SK-N-SH (cell line): ENCODE results near the gene SLC16A5. TPM values are rescaled to one million over a fixed set of nuclear protein-coding genes. Genes with fewer than 3 reads are reported as not detected.

ENCODE experiments used
- CTCF ChIA-PET: fragments of 300-600, 350-600 bp; formaldehyde crosslinking; extraction: SDS; loops from one replicate; lab custom pipeline; 2021; lab: Yijun Ruan, JAX
- POLR2A ChIA-PET: fragments of 350-600 bp; sonication (Branson Sonifier 250); formaldehyde crosslinking; extraction: SDS; loops from one replicate; lab custom pipeline; 2020; ENCODE audit warnings: antibody characterized with exemption, inconsistent platforms; lab: Yijun Ruan, JAX
- DNase-seq: peaks from one replicate; pipeline ENCODE4 v3.0.0; 2012
- H2AFZ ChIP-seq: fragments of 200-600 bp; sonication (generic); 2 replicates; pipeline ENCODE4 v1.8.1; 2016; ENCODE audit warnings: antibody characterized with exemption, mild to moderate bottlenecking, low read depth
- H3F3A ChIP-seq: fragments of 200-600 bp; sonication (generic); replicated peaks from 2 replicates; pipeline ENCODE3; 2016; ENCODE audit warnings: antibody characterized with exemption, mild to moderate bottlenecking; ENCODE audit not compliant: insufficient read depth
- H3K27ac ChIP-seq, 2 experiments: fragments of 200-500 bp in 1 of 2; fragments of 200-600 bp in 1 of 2; sonication (Bioruptor generic) in 1 of 2; sonication (generic), shearing (Covaris generic) in 1 of 2; 2 replicates each; pipeline versions ENCODE4 v1.5.1 to v1.6.1; 2014 to 2016; ENCODE audit warnings: low read depth in 2 of 2, inconsistent platforms in 1 of 2, low read length in 1 of 2, mild to moderate bottlenecking in 1 of 2, mixed read lengths in 1 of 2
- H3K27me3 ChIP-seq: fragments of 200-600 bp; sonication (generic), shearing (Covaris generic); 2 replicates; pipeline ENCODE4 v1.6.1; 2016; ENCODE audit warnings: mixed run types; ENCODE audit not compliant: insufficient read depth
- H3K36me3 ChIP-seq, 2 experiments: fragments of 200-500 bp in 1 of 2; fragments of 200-600 bp in 1 of 2; sonication (Bioruptor generic) in 1 of 2; sonication (generic) in 1 of 2; replicated peaks in 1 of 2; 2 replicates each; pipeline versions ENCODE3 to v1.5.1; 2014 to 2016; ENCODE audit warnings: low read length in 1 of 2, mild to moderate bottlenecking in 1 of 2; ENCODE audit not compliant: insufficient read depth in 2 of 2, control insufficient read depth in 1 of 2
- H3K4me1 ChIP-seq, 2 experiments: fragments of 200-500 bp in 1 of 2; fragments of 200-600 bp in 1 of 2; sonication (Bioruptor generic) in 1 of 2; sonication (generic), shearing (Covaris generic) in 1 of 2; 2 replicates each; pipeline versions ENCODE4 v1.5.1 to v1.6.1; 2014 to 2016; ENCODE audit warnings: low read depth in 1 of 2, low read length in 1 of 2, mixed run types in 1 of 2; ENCODE audit not compliant: insufficient read depth in 2 of 2, control insufficient read depth in 1 of 2
- H3K4me2 ChIP-seq: fragments of 200-600 bp; sonication (generic), shearing (Covaris generic); 2 replicates; pipeline ENCODE4 v1.6.1; 2017; ENCODE audit warnings: mixed run types
- H3K4me3 ChIP-seq, 2 experiments: fragments of 200-500 bp in 1 of 2; fragments of 200-600 bp in 1 of 2; sonication (Bioruptor generic) in 1 of 2; sonication (generic), shearing (Covaris generic) in 1 of 2; 2 replicates each; pipeline versions ENCODE4 v1.5.1 to v1.8.1; 2014 to 2016; ENCODE audit warnings: low read depth in 2 of 2, inconsistent platforms in 1 of 2, low read length in 1 of 2, mild to moderate bottlenecking in 1 of 2, mixed read lengths in 1 of 2, moderate library complexity in 1 of 2
- H3K79me2 ChIP-seq: fragments of 200-600 bp; sonication (generic); 2 replicates; pipeline ENCODE4 v1.8.1; 2017; ENCODE audit warnings: mild to moderate bottlenecking; ENCODE audit not compliant: insufficient read depth
- H3K9ac ChIP-seq: fragments of 200-600 bp; sonication (generic); 2 replicates; pipeline ENCODE4 v1.6.1; 2017; ENCODE audit warnings: mixed run types
- H3K9me2 ChIP-seq: fragments of 200-600 bp; sonication (generic); 2 replicates; pipeline ENCODE4 v1.6.1; 2017; ENCODE audit warnings: mixed run types
- H3K9me3 ChIP-seq: fragments of 200-600 bp; sonication (generic); 2 replicates; pipeline ENCODE4 v1.6.1; 2017; ENCODE audit warnings: mixed run types, mild to moderate bottlenecking, moderate library complexity
- H4K20me1 ChIP-seq: fragments of 200-600 bp; sonication (generic); 2 replicates; pipeline ENCODE4 v1.6.1; 2017; ENCODE audit warnings: mild to moderate bottlenecking, mixed run types; ENCODE audit not compliant: insufficient read depth
- EP300 ChIP-seq, 2 experiments: IDR thresholded peaks; 2 replicates each; pipeline versions ENCODE4 v1.4.0 to v1.6.1; 2012; ENCODE audit warnings: borderline replicate concordance in 1 of 2, low read depth in 1 of 2, low read length in 1 of 2
- FOXM1 ChIP-seq: IDR thresholded peaks from 2 replicates; pipeline ENCODE4 v1.4.0; 2012; ENCODE audit warnings: low read depth, mild to moderate bottlenecking
- GABPA ChIP-seq: IDR thresholded peaks from 2 replicates; pipeline ENCODE4 v1.4.0; 2012; ENCODE audit warnings: low read depth, mild to moderate bottlenecking
- JUND ChIP-seq: IDR thresholded peaks from 2 replicates; pipeline ENCODE4 v1.4.0; 2012
- MEF2A ChIP-seq: IDR thresholded peaks from 2 replicates; pipeline ENCODE4 v1.4.0; 2012; ENCODE audit warnings: low read depth, borderline replicate concordance
- NFIC ChIP-seq: IDR thresholded peaks from 2 replicates; pipeline ENCODE4 v1.4.0; 2012; ENCODE audit warnings: borderline replicate concordance
- PBX3 ChIP-seq: IDR thresholded peaks from 2 replicates; pipeline ENCODE4; 2012
- POLR2AphosphoS5 ChIP-seq: IDR thresholded peaks from 2 replicates; pipeline ENCODE4 v1.6.1; 2012; ENCODE audit warnings: low read depth, low read length
- RAD21 ChIP-seq: IDR thresholded peaks from 2 replicates; pipeline ENCODE4 v1.6.1; 2012; ENCODE audit warnings: mild to moderate bottlenecking, low read length
- REST ChIP-seq: IDR thresholded peaks from 2 replicates; pipeline ENCODE4 v1.6.1; 2012; ENCODE audit warnings: mild to moderate bottlenecking, low read depth, low read length, moderate library complexity
- SMC3 ChIP-seq: IDR thresholded peaks from 2 replicates; pipeline ENCODE4 v1.6.1; 2012; ENCODE audit warnings: low read depth, low read length, improper control_type of control experiment
- TCF12 ChIP-seq: IDR thresholded peaks from 2 replicates; pipeline ENCODE4 v1.4.0; 2012
- WGBS: methylation state at CpG from one replicate; pipeline ENCODE4 v1.1.6; 2017; ENCODE audit warnings: low lambda C conversion rate; 5-methylcytosine and 5-hydroxymethylcytosine counted together
- polyA plus RNA-seq, 3 experiments: library from polyadenylated mRNA; depleted of rRNA; stranded (reverse); fragments of >200 nt; gene quantifications; 2 replicates each; pipeline ENCODE4 v1.2.3, GENCODE V29; 2012
- TF ChIP-seq, protein P1 (sequence below): fragments of 150-350 bp; IDR thresholded peaks from 2 replicates; pipeline ENCODE4 v1.6.1; 2016; ENCODE audit warnings: mild to moderate bottlenecking, low read depth, low read length
- TF ChIP-seq, protein P2 (sequence below): fragments of 200-600 bp; sonication (generic); IDR thresholded peaks from 2 replicates; pipeline ENCODE4 v1.6.1; 2017; ENCODE audit warnings: antibody characterized with exemption, mild to moderate bottlenecking, moderate library complexity

The SLC16A5 gene
- polyA plus RNA-seq, 1 of the 3 experiments (the other 2 are of a cell fraction), result 0.03 TPM

DNA sequence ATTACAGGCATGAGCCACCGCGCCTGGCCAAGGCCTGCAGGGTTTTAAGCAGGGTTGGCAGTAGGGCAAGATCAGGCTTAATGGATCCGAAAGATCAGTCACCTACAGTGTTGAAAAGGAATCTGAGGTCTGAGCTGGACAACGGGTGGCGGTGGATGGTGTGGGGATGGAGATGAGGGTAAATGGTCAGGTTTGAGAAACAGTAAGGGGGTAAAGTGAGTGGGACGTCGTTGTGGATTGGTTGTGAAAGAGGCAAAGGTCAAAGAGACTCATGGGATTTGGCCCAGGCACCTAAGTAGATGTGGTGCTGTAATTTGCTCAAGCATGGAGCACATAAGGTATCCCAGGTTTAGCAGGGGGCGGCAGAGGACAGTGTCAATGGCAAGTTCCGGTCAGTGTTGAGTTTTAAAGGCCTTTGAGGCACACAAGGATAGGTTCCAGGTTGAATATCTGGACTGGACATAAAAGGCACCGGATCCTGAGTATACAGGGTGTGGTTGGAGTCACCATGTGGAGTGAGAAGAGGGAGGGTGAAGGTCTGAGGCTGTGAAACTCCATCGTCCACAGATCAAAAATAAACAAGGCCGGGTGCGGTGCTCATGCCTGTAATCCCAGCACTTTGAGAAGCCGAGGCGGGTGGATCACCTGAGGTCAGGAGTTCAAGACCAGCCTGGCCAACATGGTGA is 1.1 kb upstream of the SLC16A5 start:
- Histone ChIP-seq H2AFZ (no peak overlapping the region), H3K9me2 (no peaks in the 10 kb centered on the region)
- WGBS, result 80% methylated on average over 15 of the region's 15 CpGs

GRCh38 chr17:75087182-75087557 is 584 bp upstream of the SLC16A5 start:
- POLR2A ChIA-PET, result no interaction called here

More for the DNA sequence above, 1.1 kb upstream of the SLC16A5 start:
- Histone ChIP-seq H3K27ac (no peak overlapping the region), H3K9me3 (no peaks in the 10 kb centered on the region), H3K4me3 (no peak overlapping the region), H3K27me3 (no peaks in the 10 kb centered on the region), H3K36me3 (no peaks in the 10 kb centered on the region), H3K4me2 (no peak overlapping the region), H3K9ac (no peak overlapping the region), H3F3A (no peaks in the 10 kb centered on the region), H4K20me1 (no peaks in the 10 kb centered on the region), H3K4me1 (peaks cover 0 to 10% of the 10 kb centered on the region in 2 experiments; a peak in 1 of 4 replicates), H3K79me2 (no peaks in the 10 kb centered on the region)
- DNase-seq, result no peak
- ChIA-PET POLR2A (no interaction called here), CTCF (interaction anchor here (0.9 to 1.3 kb wide), 2 partner anchors 18 to 28 kb away, joined by 4 read pairs; no protein-coding TSS in a partner anchor)
- no peak for TF ChIP-seq TCF12
- no peak for TF ChIP-seq MEF2A
- TF ChIP-seq POLR2AphosphoS5, result no peak
- TF ChIP-seq GABPA, result no peak
- TF ChIP-seq RAD21, result no peak
- TF ChIP-seq FOXM1, result no peak

More at GRCh38 chr17:75087182-75087557, 584 bp upstream of the SLC16A5 start:
- Histone ChIP-seq H2AFZ (no peak overlapping the region), H3K27ac (no peak overlapping the region), H3K27me3 (no peaks in the 10 kb centered on the region), H3F3A (peaks cover under 1% of the 10 kb centered on the region), H3K4me3 (no peak overlapping the region), H3K9ac (no peak overlapping the region), H3K9me2 (no peaks in the 10 kb centered on the region), H3K36me3 (no peaks in the 10 kb centered on the region), H3K4me1 (peaks cover 0 to 10% of the 10 kb centered on the region in 2 experiments; a peak in 1 of 4 replicates), H3K4me2 (no peak overlapping the region), H3K9me3 (no peaks in the 10 kb centered on the region), H3K79me2 (no peaks in the 10 kb centered on the region), H4K20me1 (no peaks in the 10 kb centered on the region)
- no peak for DNase-seq
- CTCF ChIA-PET, result interaction anchor here (0.6 to 2.8 kb wide), 4 partner anchors 17 to 44 kb away, joined by 3 to 11 read pairs (median 4); partner anchors contain the start of gene NT5C
- WGBS, result 91% methylated on average over 12 of the region's 12 CpGs
- TF ChIP-seq FOXM1 (no peak), GABPA (no peak), PBX3 (no peak), TCF12 (no peak), REST (no peak), NFIC (no peak), EP300 (IDR thresholded peaks at IDR 0.05; ENCODE audit: borderline replicate concordance in 1 of 2, low read depth in 1 of 2, low read length in 1 of 2) (no peak), SMC3 (no peak), JUND (no peak)
- TF ChIP-seq, protein P1, sequence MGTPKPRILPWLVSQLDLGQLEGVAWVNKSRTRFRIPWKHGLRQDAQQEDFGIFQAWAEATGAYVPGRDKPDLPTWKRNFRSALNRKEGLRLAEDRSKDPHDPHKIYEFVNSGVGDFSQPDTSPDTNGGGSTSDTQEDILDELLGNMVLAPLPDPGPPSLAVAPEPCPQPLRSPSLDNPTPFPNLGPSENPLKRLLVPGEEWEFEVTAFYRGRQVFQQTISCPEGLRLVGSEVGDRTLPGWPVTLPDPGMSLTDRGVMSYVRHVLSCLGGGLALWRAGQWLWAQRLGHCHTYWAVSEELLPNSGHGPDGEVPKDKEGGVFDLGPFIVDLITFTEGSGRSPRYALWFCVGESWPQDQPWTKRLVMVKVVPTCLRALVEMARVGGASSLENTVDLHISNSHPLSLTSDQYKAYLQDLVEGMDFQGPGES, result no peak
- TF ChIP-seq, protein P2, sequence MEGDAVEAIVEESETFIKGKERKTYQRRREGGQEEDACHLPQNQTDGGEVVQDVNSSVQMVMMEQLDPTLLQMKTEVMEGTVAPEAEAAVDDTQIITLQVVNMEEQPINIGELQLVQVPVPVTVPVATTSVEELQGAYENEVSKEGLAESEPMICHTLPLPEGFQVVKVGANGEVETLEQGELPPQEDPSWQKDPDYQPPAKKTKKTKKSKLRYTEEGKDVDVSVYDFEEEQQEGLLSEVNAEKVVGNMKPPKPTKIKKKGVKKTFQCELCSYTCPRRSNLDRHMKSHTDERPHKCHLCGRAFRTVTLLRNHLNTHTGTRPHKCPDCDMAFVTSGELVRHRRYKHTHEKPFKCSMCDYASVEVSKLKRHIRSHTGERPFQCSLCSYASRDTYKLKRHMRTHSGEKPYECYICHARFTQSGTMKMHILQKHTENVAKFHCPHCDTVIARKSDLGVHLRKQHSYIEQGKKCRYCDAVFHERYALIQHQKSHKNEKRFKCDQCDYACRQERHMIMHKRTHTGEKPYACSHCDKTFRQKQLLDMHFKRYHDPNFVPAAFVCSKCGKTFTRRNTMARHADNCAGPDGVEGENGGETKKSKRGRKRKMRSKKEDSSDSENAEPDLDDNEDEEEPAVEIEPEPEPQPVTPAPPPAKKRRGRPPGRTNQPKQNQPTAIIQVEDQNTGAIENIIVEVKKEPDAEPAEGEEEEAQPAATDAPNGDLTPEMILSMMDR, result no peak
